B cell (primary cell): Measurements from ENCODE around the gene FANCL. TPM values are rescaled to one million over a fixed set of nuclear protein-coding genes. Genes with fewer than 3 reads are reported as not detected.

Experiments
- ATAC-seq: fragments of 200-7000 bp; cut with Tn5 transposase; one replicate; pipeline ENCODE4 v1.10.0; 2021; ENCODE audit warnings: low read depth, mild to moderate bottlenecking, moderate number of reproducible peaks, moderate library complexity
- CTCF ChIA-PET: fragments of 350-600 bp; sonication (Branson Sonifier 250); formaldehyde crosslinking; loops from one replicate; lab custom pipeline; 2021; ENCODE audit warnings: antibody characterized with exemption, inconsistent platforms; lab: Charles Lee
- POLR2A ChIA-PET: fragments of 350-600 bp; sonication (Branson Sonifier 250); formaldehyde crosslinking; loops from one replicate; lab custom pipeline; 2021; ENCODE audit warnings: antibody characterized with exemption; lab: Charles Lee
- DNase-seq: peaks from one replicate; pipeline ENCODE4 v3.0.0; 2013
- H2AFZ ChIP-seq: 2 replicates; pipeline ENCODE4 v1.6.1; 2012; ENCODE audit warnings: mild to moderate bottlenecking, low read depth, low read length; ENCODE audit not compliant: insufficient read depth, poor library complexity, severe bottlenecking
- H3K27ac ChIP-seq, 2 donors: 1 replicate in 1 of 2; 2 replicates in 1 of 2; pipeline ENCODE4 v1.5.1; 2012 to 2013; ENCODE audit warnings: low read length in 2 of 2, mild to moderate bottlenecking in 2 of 2, moderate library complexity in 1 of 2
- H3K27me3 ChIP-seq, 4 experiments: fragments of 200-600 bp in 1 of 4; sonication (generic) in 1 of 4; replicated peaks in 1 of 4; 1 replicate in 2 of 4; 2 replicates in 2 of 4; pipeline versions ENCODE4 v1.6.1 to v1.7.0; 2013 to 2016; ENCODE audit warnings: low read length in 3 of 4, mild to moderate bottlenecking in 2 of 4, mixed read lengths in 1 of 4, moderate library complexity in 1 of 4; ENCODE audit not compliant: insufficient read depth in 4 of 4, control insufficient read depth in 3 of 4; ENCODE audit errors: control extremely low read depth in 1 of 4
- H3K36me3 ChIP-seq, 2 experiments: replicated peaks in 1 of 2; 1 replicate in 1 of 2; 2 replicates in 1 of 2; pipeline versions ENCODE4 v1.6.1 to v1.7.1; 2013; ENCODE audit warnings: low read length in 1 of 2; ENCODE audit not compliant: insufficient read depth in 2 of 2, control insufficient read depth in 1 of 2; ENCODE audit errors: control extremely low read depth in 1 of 2, extremely low read depth in 1 of 2
- H3K4me1 ChIP-seq, 2 donors: fragments of 200-600 bp in 1 of 2; sonication (generic) in 1 of 2; 1 replicate in 1 of 2; 2 replicates in 1 of 2; pipeline versions ENCODE4 v1.5.1 to v1.6.1; 2013 to 2017; ENCODE audit warnings: low read length in 2 of 2; ENCODE audit not compliant: control insufficient read depth in 2 of 2, insufficient read depth in 2 of 2
- H3K4me2 ChIP-seq: replicated peaks from 2 replicates; pipeline ENCODE3; 2012; ENCODE audit warnings: mild to moderate bottlenecking, low read depth, low read length; ENCODE audit not compliant: poor library complexity, severe bottlenecking
- H3K4me3 ChIP-seq, 5 experiments: fragments of 200-600 bp in 1 of 5; sonication (generic) in 1 of 5; 1 replicate in 3 of 5; 2 replicates in 2 of 5; pipeline versions ENCODE4 v1.5.1 to v1.7.0; 2011 to 2016; ENCODE audit warnings: low read length in 4 of 5, mild to moderate bottlenecking in 4 of 5, low read depth in 2 of 5, control low read depth in 1 of 5, moderate library complexity in 1 of 5; ENCODE audit not compliant: insufficient read depth in 1 of 5; ENCODE audit errors: control extremely low read depth in 1 of 5, extremely low read depth in 1 of 5
- H3K79me2 ChIP-seq: fragments of 200-600 bp; sonication (generic); one replicate; pipeline ENCODE4 v1.6.0; 2016; ENCODE audit warnings: low read length; ENCODE audit not compliant: control insufficient read depth, insufficient read depth
- H3K9ac ChIP-seq: fragments of 200-600 bp; sonication (generic); 2 replicates; pipeline ENCODE4 v1.6.1; 2017; ENCODE audit warnings: mild to moderate bottlenecking, low read length, moderate library complexity
- H3K9me3 ChIP-seq, 3 donors: one replicate each; pipeline versions ENCODE4 v1.6.1 to v1.7.1; 2013; ENCODE audit warnings: low read length in 2 of 3; ENCODE audit not compliant: control insufficient read depth in 2 of 3, insufficient read depth in 1 of 3; ENCODE audit errors: control extremely low read depth in 1 of 3
- H4K20me1 ChIP-seq: 2 replicates; pipeline ENCODE4 v1.6.0; 2012; ENCODE audit warnings: mild to moderate bottlenecking, low read length; ENCODE audit not compliant: insufficient read depth, control insufficient read depth, poor library complexity, severe bottlenecking
- H3K27ac Mint-ChIP-seq: one replicate; pipeline ENCODE4 v1.8.0; 2021; ENCODE audit warnings: mixed read lengths
- H3K27me3 Mint-ChIP-seq: one replicate; pipeline ENCODE4 v1.8.0; 2021; ENCODE audit warnings: mixed read lengths
- H3K4me1 Mint-ChIP-seq: one replicate; pipeline ENCODE4 v1.8.0; 2021; ENCODE audit warnings: mixed read lengths
- H3K4me3 Mint-ChIP-seq: one replicate; pipeline ENCODE4 v1.8.0; 2021; ENCODE audit warnings: mixed read lengths
- H3K9me3 Mint-ChIP-seq: one replicate; pipeline ENCODE4 v1.8.0; 2022; ENCODE audit warnings: mixed read lengths; ENCODE audit not compliant: insufficient read depth
- EZH2 ChIP-seq: IDR thresholded peaks from 2 replicates; pipeline ENCODE4 v1.6.1; 2012; ENCODE audit warnings: borderline replicate concordance, low read depth, mild to moderate bottlenecking, moderate library complexity, low read length; ENCODE audit not compliant: insufficient read depth, poor library complexity, severe bottlenecking
- intact Hi-C: fragments of 100-400 bp; cut with micrococcal nuclease; formaldehyde crosslinking; loops from one replicate; pipeline ENCODE4 v1.10.0; 2022
- polyA plus RNA-seq: library from polyadenylated mRNA; depleted of rRNA; stranded (reverse); fragments of >200 nt; gene quantifications from 2 replicates; pipeline ENCODE4 v1.2.3, GENCODE V29; 2012
- total RNA-seq, 2 donors: library from RNA; stranded (reverse); fragments of 120-200 nt in 1 of 2; gene quantifications; 1 replicate in 1 of 2; 2 replicates in 1 of 2; pipeline versions ENCODE4 v1.2.3 to v1.2.4, GENCODE V29; 2013 to 2022
- TF ChIP-seq, protein P1 (sequence below): fragments of 200-600 bp; IDR thresholded peaks from one replicate; pipeline ENCODE4 v1.8.0; 2022; ENCODE audit warnings: antibody characterized with exemption, mild to moderate bottlenecking

Gene FANCL
- total and polyA plus RNA-seq, 2 donors (not counting 1 experiment from before 2014, with no cell fraction given), result 9.1 to 31.7 TPM

DNA sequence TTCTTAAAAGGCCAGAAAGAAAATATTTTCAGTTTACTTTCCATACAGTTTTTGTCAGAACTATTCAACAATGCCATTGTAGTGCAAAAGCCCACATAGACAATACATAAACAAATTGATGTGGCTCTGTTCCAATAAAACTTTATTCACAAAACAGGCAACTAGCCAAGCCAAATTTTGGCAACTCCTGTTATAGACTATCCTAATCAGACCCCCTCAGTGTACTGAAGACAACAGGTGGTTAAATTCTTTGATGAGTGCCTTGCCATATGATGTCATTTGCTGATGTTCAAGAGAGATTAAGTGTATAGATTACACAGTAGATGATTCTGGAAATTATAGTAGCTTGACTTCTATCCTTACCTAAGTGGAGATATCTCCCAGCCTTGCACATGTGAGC is 83.4 kb downstream of the FANCL start:
- Histone ChIP-seq H3K36me3 (peaks cover 2 to 32% of the 10 kb centered on the region in 2 experiments), H3K4me2 (no peak overlapping the region), H3K27me3 (no peaks in the 10 kb centered on the region), H3K9ac (no peak overlapping the region), H2AFZ (no peak overlapping the region), H3K4me1 (no peaks in the 10 kb centered on the region), H3K79me2 (no peaks in the 10 kb centered on the region), H3K4me3 (no peak overlapping the region), H3K27ac (no peak overlapping the region), H4K20me1 (no peaks in the 10 kb centered on the region), H3K9me3 (no peaks in the 10 kb centered on the region)
- CTCF ChIA-PET, result interaction anchor here (2.2 kb wide), 1 partner anchor 252 kb away, joined by 5 read pairs; no protein-coding TSS in a partner anchor
- H3K4me1 Mint-ChIP-seq, result no peaks in the 10 kb centered on the region
- peaks cover 9% of the 10 kb centered on the region for H3K9me3 Mint-ChIP-seq
- intact Hi-C loops, result no loop called here
- ATAC-seq (no peak), DNase-seq (no peak)
- TF ChIP-seq, protein P1, sequence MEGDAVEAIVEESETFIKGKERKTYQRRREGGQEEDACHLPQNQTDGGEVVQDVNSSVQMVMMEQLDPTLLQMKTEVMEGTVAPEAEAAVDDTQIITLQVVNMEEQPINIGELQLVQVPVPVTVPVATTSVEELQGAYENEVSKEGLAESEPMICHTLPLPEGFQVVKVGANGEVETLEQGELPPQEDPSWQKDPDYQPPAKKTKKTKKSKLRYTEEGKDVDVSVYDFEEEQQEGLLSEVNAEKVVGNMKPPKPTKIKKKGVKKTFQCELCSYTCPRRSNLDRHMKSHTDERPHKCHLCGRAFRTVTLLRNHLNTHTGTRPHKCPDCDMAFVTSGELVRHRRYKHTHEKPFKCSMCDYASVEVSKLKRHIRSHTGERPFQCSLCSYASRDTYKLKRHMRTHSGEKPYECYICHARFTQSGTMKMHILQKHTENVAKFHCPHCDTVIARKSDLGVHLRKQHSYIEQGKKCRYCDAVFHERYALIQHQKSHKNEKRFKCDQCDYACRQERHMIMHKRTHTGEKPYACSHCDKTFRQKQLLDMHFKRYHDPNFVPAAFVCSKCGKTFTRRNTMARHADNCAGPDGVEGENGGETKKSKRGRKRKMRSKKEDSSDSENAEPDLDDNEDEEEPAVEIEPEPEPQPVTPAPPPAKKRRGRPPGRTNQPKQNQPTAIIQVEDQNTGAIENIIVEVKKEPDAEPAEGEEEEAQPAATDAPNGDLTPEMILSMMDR, result no peak
- no peak for TF ChIP-seq EZH2
- POLR2A ChIA-PET, result no interaction called here
- H3K4me3 Mint-ChIP-seq, result no peak overlapping the region
- no peaks in the 10 kb centered on the region for H3K27me3 Mint-ChIP-seq
- peak overlapping the region; percentile 11 for H3K27ac Mint-ChIP-seq

DNA sequence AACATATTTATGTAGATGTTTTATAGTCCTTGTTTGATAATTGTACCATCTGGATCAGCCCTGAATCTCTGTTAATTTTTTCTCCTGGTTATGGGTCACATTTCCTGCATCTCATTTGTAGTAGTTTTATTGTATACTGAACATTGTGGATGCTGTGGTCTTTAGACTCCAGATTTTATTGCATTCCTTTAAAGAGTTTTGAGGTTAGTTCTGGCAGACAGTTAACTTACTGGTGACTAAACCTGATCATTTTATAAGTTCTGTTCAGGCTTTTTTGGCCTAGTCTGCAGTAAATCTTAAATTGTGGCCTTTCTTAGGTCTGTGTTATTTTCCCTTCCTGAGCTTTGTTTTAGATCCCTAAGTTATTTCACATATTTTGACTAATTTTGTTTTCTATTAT is 84.3 kb downstream of the FANCL start:
- CTCF ChIA-PET, result interaction anchor here (2.2 kb wide), 1 partner anchor 251 kb away, joined by 5 read pairs; no protein-coding TSS in a partner anchor
- no peak overlapping the region for H3K27ac Mint-ChIP-seq

More for the DNA sequence above, 84.3 kb downstream of the FANCL start:
- POLR2A ChIA-PET, result no interaction called here
- no peak overlapping the region for H3K9ac ChIP-seq
- H3K36me3 ChIP-seq, result peaks cover 2 to 32% of the 10 kb centered on the region in 2 experiments
- no peak for TF ChIP-seq EZH2
- TF ChIP-seq, protein P1, result no peak
- H3K27ac ChIP-seq, result no peak overlapping the region
- Mint-ChIP-seq H3K9me3 (peaks cover 9% of the 10 kb centered on the region), H3K4me1 (no peaks in the 10 kb centered on the region), H3K4me3 (no peak overlapping the region), H3K27me3 (no peaks in the 10 kb centered on the region)
- intact Hi-C loops, result no loop called here
- no peak overlapping the region for H2AFZ ChIP-seq
- no peaks in the 10 kb centered on the region for H3K79me2 ChIP-seq
- ATAC-seq (no peak), DNase-seq (no peak)
- H3K4me3 ChIP-seq, result no peak overlapping the region
- H3K4me1 ChIP-seq, result no peaks in the 10 kb centered on the region
- H3K4me2 ChIP-seq, result no peak overlapping the region
- no peaks in the 10 kb centered on the region for H3K27me3 ChIP-seq
- no peaks in the 10 kb centered on the region for H3K9me3 ChIP-seq
- H4K20me1 ChIP-seq, result no peaks in the 10 kb centered on the region
